Liver (tissue), 9 donors: ENCODE results near the gene MBLAC2. TPM values are rescaled to one million over a fixed set of nuclear protein-coding genes. Genes with fewer than 3 reads are reported as not detected.

Experiments
- DNase-seq: peaks from one replicate; pipeline ENCODE4 v3.0.0-alpha.2; 2017; ENCODE audit warnings: low spot score
- H3K27ac ChIP-seq, 2 donors: one replicate each; pipeline ENCODE4 v1.7.0; 2013; ENCODE audit warnings: inconsistent platforms in 2 of 2, low read length in 2 of 2, control low read depth in 1 of 2, low read depth in 1 of 2, mild to moderate bottlenecking in 1 of 2
- H3K27me3 ChIP-seq, 4 donors: one replicate each; pipeline versions ENCODE4 v1.6.1 to v1.7.0; 2013; ENCODE audit warnings: low read length in 3 of 4, inconsistent platforms in 1 of 4, mild to moderate bottlenecking in 1 of 4, moderate library complexity in 1 of 4; ENCODE audit not compliant: control insufficient read depth in 4 of 4, insufficient read depth in 4 of 4
- H3K36me3 ChIP-seq, 4 donors: one replicate each; pipeline versions ENCODE4 v1.6.1 to v1.7.0; 2013; ENCODE audit warnings: low read length in 3 of 4, mild to moderate bottlenecking in 3 of 4, low read depth in 1 of 4, moderate library complexity in 1 of 4; ENCODE audit not compliant: control insufficient read depth in 4 of 4, insufficient read depth in 3 of 4
- H3K4me1 ChIP-seq, 4 donors: one replicate each; pipeline versions ENCODE4 v1.6.1 to v1.7.0; 2013; ENCODE audit warnings: low read length in 3 of 4, mild to moderate bottlenecking in 3 of 4, moderate library complexity in 1 of 4; ENCODE audit not compliant: control insufficient read depth in 4 of 4, insufficient read depth in 4 of 4
- H3K4me3 ChIP-seq, 3 donors: one replicate each; pipeline versions ENCODE4 v1.6.1 to v1.7.0; 2013; ENCODE audit warnings: low read length in 3 of 3, control low read depth in 1 of 3, low read depth in 1 of 3, mild to moderate bottlenecking in 1 of 3
- H3K9ac ChIP-seq, 2 donors: one replicate each; pipeline ENCODE4 v1.7.0; 2013; ENCODE audit warnings: low read length in 2 of 2, mild to moderate bottlenecking in 2 of 2, moderate library complexity in 2 of 2, control low read depth in 1 of 2, low read depth in 1 of 2
- H3K9me3 ChIP-seq, 4 donors: one replicate each; pipeline versions ENCODE4 v1.6.1 to v1.7.0; 2013; ENCODE audit warnings: low read length in 3 of 4; ENCODE audit not compliant: control insufficient read depth in 4 of 4
- ATF3 ChIP-seq: IDR thresholded peaks from 2 replicates; pipeline ENCODE4 v1.6.1; 2016; ENCODE audit warnings: antibody characterized with exemption
- EGR1 ChIP-seq, 2 donors: IDR thresholded peaks; 2 replicates each; pipeline ENCODE4 v1.6.1; 2016 to 2018; ENCODE audit warnings: antibody characterized with exemption in 2 of 2, low read depth in 2 of 2
- FOXA2 ChIP-seq: IDR thresholded peaks from 2 replicates; pipeline ENCODE4 v1.6.1; 2016; ENCODE audit warnings: antibody characterized with exemption
- GABPA ChIP-seq, 2 donors: IDR thresholded peaks in 1 of 2; conservative IDR thresholded peaks in 1 of 2; 2 replicates each; pipeline ENCODE4 v1.6.1; 2016; ENCODE audit warnings: antibody characterized with exemption in 2 of 2, mild to moderate bottlenecking in 1 of 2, moderate library complexity in 1 of 2
- HNF4A ChIP-seq, 2 donors: conservative IDR thresholded peaks; 2 replicates each; pipeline ENCODE4 v1.6.1; 2016; ENCODE audit warnings: antibody characterized with exemption in 2 of 2, mild to moderate bottlenecking in 2 of 2
- HNF4G ChIP-seq: IDR thresholded peaks from 2 replicates; pipeline ENCODE4 v1.6.1; 2016; ENCODE audit warnings: antibody characterized with exemption
- JUND ChIP-seq, 2 donors: IDR thresholded peaks; 2 replicates each; pipeline ENCODE4 v1.6.1; 2016; ENCODE audit warnings: antibody characterized with exemption in 2 of 2
- MAX ChIP-seq: IDR thresholded peaks from 2 replicates; pipeline ENCODE4 v1.6.1; 2016; ENCODE audit warnings: antibody characterized with exemption
- NR2F2 ChIP-seq: IDR thresholded peaks from 2 replicates; pipeline ENCODE4 v1.6.1; 2016; ENCODE audit warnings: antibody characterized with exemption
- RAD21 ChIP-seq, 2 donors: IDR thresholded peaks; 2 replicates each; pipeline ENCODE4 v1.6.1; 2016; ENCODE audit warnings: antibody characterized with exemption in 2 of 2, mild to moderate bottlenecking in 2 of 2
- REST ChIP-seq: IDR thresholded peaks from 2 replicates; pipeline ENCODE4 v1.6.1; 2016; ENCODE audit warnings: antibody characterized with exemption, mild to moderate bottlenecking
- RXRA ChIP-seq, 2 donors: IDR thresholded peaks; 2 replicates each; pipeline ENCODE4 v1.6.1; 2017 to 2018; ENCODE audit warnings: antibody characterized with exemption in 2 of 2, mild to moderate bottlenecking in 1 of 2
- SP1 ChIP-seq: IDR thresholded peaks from 2 replicates; pipeline ENCODE4 v1.6.1; 2018; ENCODE audit warnings: antibody characterized with exemption, mild to moderate bottlenecking
- TAF1 ChIP-seq: conservative IDR thresholded peaks from 2 replicates; pipeline ENCODE4 v1.6.1; 2016; ENCODE audit warnings: antibody characterized with exemption, mild to moderate bottlenecking
- WGBS: extraction: QIAGEN DNeasy Blood & Tissue Kit; methylation state at CpG from one replicate; pipeline ENCODE4 v1.1.7; 2013; 5-methylcytosine and 5-hydroxymethylcytosine counted together
- polyA plus RNA-seq, 2 donors: library from polyadenylated mRNA; stranded (reverse) in 1 of 2; unstranded in 1 of 2; fragments of 200-250 nt in 1 of 2; fragments of >200 nt in 1 of 2; fragmentation: Nextera tagmentation in 1 of 2; extraction: Ambion mirVana in 1 of 2; gene quantifications; one replicate each; pipeline versions ENCODE4 v1.2.1 to v1.2.3, GENCODE V29; 2013 to 2015
- total RNA-seq, 2 donors: library from RNA; depleted of rRNA; stranded (reverse); fragments of >200 nt; gene quantifications; one replicate each; pipeline ENCODE4 v1.2.3, GENCODE V29; 2014
- TF ChIP-seq, protein P1 (sequence below): IDR thresholded peaks from 2 replicates; pipeline ENCODE4 v1.6.1; 2016; ENCODE audit warnings: antibody characterized with exemption
- TF ChIP-seq, protein P2 (sequence below): fragments of 150-350 bp; IDR thresholded peaks from 2 replicates; pipeline ENCODE4 v1.5.1; 2017; ENCODE audit warnings: improper control_type of control experiment, low read depth, low read length; ENCODE audit not compliant: missing input control
- donor health status: healthy.
- donor health status: healthy.
- donor health status: healthy.
- donor health status: healthy.
- donor health status: healthy.

Gene MBLAC2
- total and polyA plus RNA-seq, 4 donors = 2.6 to 4.6 (median 4.0) TPM

DNA sequence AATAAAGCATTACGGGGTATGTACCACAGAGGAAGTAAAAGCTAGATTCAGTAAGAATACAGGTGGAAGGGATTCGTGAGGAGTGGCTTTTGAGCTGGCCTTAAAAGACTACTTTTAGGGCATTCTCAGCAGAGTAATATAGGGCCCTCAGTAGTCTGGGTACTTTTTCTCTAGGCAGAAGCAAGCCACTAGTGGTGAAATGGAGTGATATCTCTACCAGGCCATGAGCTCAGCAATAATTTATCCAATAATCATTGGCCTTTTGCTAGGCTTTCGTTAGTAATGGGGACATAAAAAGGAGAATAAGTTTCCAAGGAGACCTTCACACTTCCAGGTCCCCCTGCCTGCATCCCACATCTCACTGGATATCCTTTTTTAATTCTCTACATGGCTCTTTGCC is 1.8 kb upstream of the MBLAC2 start:
- Histone ChIP-seq H3K9me3 (no peaks in the 10 kb centered on the region), H3K4me3 (no peak overlapping the region), H3K36me3 (no peaks in the 10 kb centered on the region), H3K4me1 (peaks cover 0 to 31% (median 16%) of the 10 kb centered on the region in 4 donors), H3K27ac (no peak overlapping the region), H3K27me3 (no peaks in the 10 kb centered on the region), H3K9ac (no peak overlapping the region)
- DNase-seq = no peak
- TF ChIP-seq FOXA2 (no peak), HNF4G (no peak), ATF3 (no peak), SP1 (no peak), EGR1 (IDR thresholded peaks at IDR 0.05; ENCODE audit: low read depth in 2 of 2) (no peak), JUND (IDR thresholded peaks at IDR 0.05) (no peak), TAF1 (no peak), HNF4A (conservative IDR thresholded peaks at IDR 0.05) (no peak), GABPA (IDR thresholded peaks at IDR 0.05 in 1 of 2, conservative IDR thresholded peaks at IDR 0.05 in 1 of 2) (no peak), RAD21 (IDR thresholded peaks at IDR 0.05) (no peak), REST (no peak), RXRA (IDR thresholded peaks at IDR 0.05) (no peak), MAX (no peak), NR2F2 (no peak)
- TF ChIP-seq, protein P1, sequence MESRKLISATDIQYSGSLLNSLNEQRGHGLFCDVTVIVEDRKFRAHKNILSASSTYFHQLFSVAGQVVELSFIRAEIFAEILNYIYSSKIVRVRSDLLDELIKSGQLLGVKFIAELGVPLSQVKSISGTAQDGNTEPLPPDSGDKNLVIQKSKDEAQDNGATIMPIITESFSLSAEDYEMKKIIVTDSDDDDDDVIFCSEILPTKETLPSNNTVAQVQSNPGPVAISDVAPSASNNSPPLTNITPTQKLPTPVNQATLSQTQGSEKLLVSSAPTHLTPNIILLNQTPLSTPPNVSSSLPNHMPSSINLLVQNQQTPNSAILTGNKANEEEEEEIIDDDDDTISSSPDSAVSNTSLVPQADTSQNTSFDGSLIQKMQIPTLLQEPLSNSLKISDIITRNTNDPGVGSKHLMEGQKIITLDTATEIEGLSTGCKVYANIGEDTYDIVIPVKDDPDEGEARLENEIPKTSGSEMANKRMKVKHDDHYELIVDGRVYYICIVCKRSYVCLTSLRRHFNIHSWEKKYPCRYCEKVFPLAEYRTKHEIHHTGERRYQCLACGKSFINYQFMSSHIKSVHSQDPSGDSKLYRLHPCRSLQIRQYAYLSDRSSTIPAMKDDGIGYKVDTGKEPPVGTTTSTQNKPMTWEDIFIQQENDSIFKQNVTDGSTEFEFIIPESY = no peak
- TF ChIP-seq, protein P2, sequence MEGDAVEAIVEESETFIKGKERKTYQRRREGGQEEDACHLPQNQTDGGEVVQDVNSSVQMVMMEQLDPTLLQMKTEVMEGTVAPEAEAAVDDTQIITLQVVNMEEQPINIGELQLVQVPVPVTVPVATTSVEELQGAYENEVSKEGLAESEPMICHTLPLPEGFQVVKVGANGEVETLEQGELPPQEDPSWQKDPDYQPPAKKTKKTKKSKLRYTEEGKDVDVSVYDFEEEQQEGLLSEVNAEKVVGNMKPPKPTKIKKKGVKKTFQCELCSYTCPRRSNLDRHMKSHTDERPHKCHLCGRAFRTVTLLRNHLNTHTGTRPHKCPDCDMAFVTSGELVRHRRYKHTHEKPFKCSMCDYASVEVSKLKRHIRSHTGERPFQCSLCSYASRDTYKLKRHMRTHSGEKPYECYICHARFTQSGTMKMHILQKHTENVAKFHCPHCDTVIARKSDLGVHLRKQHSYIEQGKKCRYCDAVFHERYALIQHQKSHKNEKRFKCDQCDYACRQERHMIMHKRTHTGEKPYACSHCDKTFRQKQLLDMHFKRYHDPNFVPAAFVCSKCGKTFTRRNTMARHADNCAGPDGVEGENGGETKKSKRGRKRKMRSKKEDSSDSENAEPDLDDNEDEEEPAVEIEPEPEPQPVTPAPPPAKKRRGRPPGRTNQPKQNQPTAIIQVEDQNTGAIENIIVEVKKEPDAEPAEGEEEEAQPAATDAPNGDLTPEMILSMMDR = no peak
- WGBS = 85% methylated on average over 3 of the region's 3 CpGs

DNA sequence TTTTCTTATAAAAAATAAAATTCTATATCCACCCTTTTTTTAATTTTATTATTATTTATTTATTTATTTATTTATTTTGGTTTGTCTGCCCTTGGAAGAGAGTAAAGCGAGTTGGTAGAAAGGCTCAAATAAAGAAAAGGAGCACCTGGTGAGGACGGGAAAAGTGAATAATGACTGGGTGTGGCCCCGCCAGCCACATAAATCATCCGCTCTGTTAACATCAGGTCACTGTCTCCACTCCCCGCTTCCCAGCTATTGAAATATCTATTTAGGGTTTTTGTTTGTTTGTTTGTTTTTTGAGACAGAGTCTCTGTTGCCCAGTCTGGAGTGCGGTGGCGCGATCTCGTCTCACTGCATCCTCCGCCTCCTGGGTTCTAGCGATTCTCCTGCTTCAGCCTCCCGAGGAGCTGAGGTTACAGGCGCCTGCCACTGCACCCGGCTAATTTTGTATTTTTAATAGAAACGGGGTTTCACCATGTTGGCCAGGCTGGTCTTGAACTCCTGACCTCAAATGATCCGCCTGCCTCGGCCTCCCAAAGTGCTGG is 937 bp upstream of the MBLAC2 start:
- H3K27ac ChIP-seq = no peak overlapping the region
- WGBS = 81% methylated on average over 17 of the region's 17 CpGs
- no peaks in the 10 kb centered on the region for H3K36me3 ChIP-seq
- no peaks in the 10 kb centered on the region for H3K9me3 ChIP-seq
- no peak overlapping the region for H3K9ac ChIP-seq
- no peak for DNase-seq
- H3K4me1 ChIP-seq = peaks cover 0 to 31% (median 16%) of the 10 kb centered on the region in 4 donors
- H3K27me3 ChIP-seq = no peaks in the 10 kb centered on the region
- no peak overlapping the region for H3K4me3 ChIP-seq
- TF ChIP-seq EGR1 (IDR thresholded peaks at IDR 0.05; ENCODE audit: low read depth in 2 of 2) (no peak), HNF4G (no peak)
